Osteocyte (in vitro differentiated cells): ENCODE data around the gene LRRC26. TPM values are rescaled to one million over a fixed set of nuclear protein-coding genes. Genes with fewer than 3 reads are reported as not detected.

Source experiments
- DNase-seq: peaks from one replicate; pipeline ENCODE4 v3.0.0; 2021; ENCODE audit warnings: mixed read lengths; ENCODE audit not compliant: unreplicated experiment; ENCODE audit errors: extremely low spot score
- H3K27ac Mint-ChIP-seq: one replicate; pipeline ENCODE4 v1.8.0; 2021; ENCODE audit warnings: mild to moderate bottlenecking, mixed read lengths; ENCODE audit not compliant: unreplicated experiment
- H3K27me3 Mint-ChIP-seq: one replicate; pipeline ENCODE4 v1.8.0; 2021; ENCODE audit warnings: mixed read lengths; ENCODE audit not compliant: unreplicated experiment
- H3K36me3 Mint-ChIP-seq: one replicate; pipeline ENCODE4 v1.8.0; 2021; ENCODE audit warnings: mixed read lengths; ENCODE audit not compliant: unreplicated experiment
- H3K4me1 Mint-ChIP-seq: one replicate; pipeline ENCODE4 v1.8.0; 2021; ENCODE audit warnings: mixed read lengths; ENCODE audit not compliant: unreplicated experiment
- H3K4me3 Mint-ChIP-seq: one replicate; pipeline ENCODE4 v1.8.0; 2021; ENCODE audit warnings: mild to moderate bottlenecking, moderate library complexity, mixed read lengths; ENCODE audit not compliant: unreplicated experiment
- H3K9me3 Mint-ChIP-seq: one replicate; pipeline ENCODE4 v1.8.0; 2021; ENCODE audit warnings: mixed read lengths; ENCODE audit not compliant: unreplicated experiment
- total RNA-seq: library from RNA; stranded (reverse); gene quantifications from 2 replicates; pipeline ENCODE4 v1.2.1, GENCODE V29; 2021
- TF ChIP-seq, protein P1 (sequence below): fragments of 200-600 bp; sonication (generic); IDR thresholded peaks from 2 replicates; pipeline ENCODE4 v1.5.0; 2021; ENCODE audit warnings: antibody characterized with exemption, mild to moderate bottlenecking, moderate library complexity

The LRRC26 gene
- total RNA-seq, 1 donor from 2014 or later: not detected

DNA sequence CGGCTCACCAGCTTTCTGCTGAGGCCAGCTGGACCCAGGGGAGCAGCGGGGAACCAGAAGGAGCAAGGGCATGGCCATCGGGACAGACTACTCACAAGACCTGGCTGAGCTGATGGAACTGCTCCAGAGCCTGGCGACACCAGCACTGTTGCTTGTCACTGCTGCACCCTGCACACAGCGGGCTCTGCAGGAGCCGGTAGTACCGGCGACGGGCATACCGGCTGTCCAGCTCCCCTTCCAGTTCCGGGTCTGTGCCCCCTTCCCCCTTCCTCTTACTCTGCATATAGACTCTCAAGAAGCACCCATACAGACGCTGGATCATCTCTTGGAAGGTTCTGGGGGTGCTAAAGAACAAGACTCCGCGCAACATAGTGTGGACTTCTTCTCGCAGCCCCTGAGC is 17.5 kb upstream of the LRRC26 start:
- no peaks in the 10 kb centered on the region for H3K27me3 Mint-ChIP-seq
- TF ChIP-seq, protein P1, sequence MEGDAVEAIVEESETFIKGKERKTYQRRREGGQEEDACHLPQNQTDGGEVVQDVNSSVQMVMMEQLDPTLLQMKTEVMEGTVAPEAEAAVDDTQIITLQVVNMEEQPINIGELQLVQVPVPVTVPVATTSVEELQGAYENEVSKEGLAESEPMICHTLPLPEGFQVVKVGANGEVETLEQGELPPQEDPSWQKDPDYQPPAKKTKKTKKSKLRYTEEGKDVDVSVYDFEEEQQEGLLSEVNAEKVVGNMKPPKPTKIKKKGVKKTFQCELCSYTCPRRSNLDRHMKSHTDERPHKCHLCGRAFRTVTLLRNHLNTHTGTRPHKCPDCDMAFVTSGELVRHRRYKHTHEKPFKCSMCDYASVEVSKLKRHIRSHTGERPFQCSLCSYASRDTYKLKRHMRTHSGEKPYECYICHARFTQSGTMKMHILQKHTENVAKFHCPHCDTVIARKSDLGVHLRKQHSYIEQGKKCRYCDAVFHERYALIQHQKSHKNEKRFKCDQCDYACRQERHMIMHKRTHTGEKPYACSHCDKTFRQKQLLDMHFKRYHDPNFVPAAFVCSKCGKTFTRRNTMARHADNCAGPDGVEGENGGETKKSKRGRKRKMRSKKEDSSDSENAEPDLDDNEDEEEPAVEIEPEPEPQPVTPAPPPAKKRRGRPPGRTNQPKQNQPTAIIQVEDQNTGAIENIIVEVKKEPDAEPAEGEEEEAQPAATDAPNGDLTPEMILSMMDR: no peak
- H3K9me3 Mint-ChIP-seq: no peaks in the 10 kb centered on the region
- H3K4me1 Mint-ChIP-seq: peaks cover 32% of the 10 kb centered on the region
- H3K27ac Mint-ChIP-seq: peak overlapping the region; percentile 82
- DNase-seq: no peak
- H3K36me3 Mint-ChIP-seq: peaks cover 14% of the 10 kb centered on the region
- H3K4me3 Mint-ChIP-seq: peak overlapping the region; percentile 89

DNA sequence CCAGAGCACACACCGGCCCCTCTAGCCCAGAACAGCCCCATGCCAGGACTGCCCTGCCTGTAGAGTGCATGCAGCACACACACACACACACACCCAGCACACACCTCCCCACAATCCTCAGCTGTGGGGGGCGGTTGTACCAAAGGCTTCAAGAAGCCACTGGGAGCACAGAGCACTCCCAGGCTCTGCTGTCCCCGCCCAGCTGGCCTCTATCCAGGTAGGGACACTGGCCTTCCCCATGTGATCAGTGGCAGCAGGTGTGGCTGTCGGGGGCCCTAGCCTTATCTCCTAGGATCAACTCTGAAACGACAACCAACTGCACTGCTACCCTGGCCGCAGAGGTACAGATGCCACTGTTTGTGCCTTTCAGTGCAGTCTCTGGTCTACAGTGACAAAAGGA is 16.5 kb upstream of the LRRC26 start:
- H3K4me3 Mint-ChIP-seq: peak overlapping the region; percentile 89
- no peaks in the 10 kb centered on the region for H3K27me3 Mint-ChIP-seq
- H3K27ac Mint-ChIP-seq: no peak overlapping the region
- peaks cover 18% of the 10 kb centered on the region for H3K36me3 Mint-ChIP-seq
- no peaks in the 10 kb centered on the region for H3K9me3 Mint-ChIP-seq
- peaks cover 32% of the 10 kb centered on the region for H3K4me1 Mint-ChIP-seq
- DNase-seq: no peak
- TF ChIP-seq, protein P1: no peak

DNA sequence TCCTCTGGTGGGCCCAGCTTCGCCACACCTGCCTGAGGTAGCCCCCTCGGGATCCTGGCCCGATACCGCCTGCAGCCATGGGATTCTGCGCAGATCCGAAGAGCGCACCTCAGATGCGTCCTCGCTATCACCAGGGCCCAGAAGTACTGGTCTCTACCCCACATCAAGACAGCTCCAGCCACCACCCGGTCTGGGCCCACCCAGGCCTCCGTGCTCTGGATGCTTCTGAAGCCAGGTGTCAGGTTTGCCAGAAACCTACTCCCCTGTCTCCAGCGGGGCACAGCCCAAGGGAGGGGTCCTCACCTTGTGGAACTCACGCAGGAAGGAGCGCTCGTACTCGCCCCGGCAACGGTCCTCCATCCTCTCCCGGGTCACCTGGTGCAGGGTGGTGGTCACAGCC is 16.1 kb upstream of the LRRC26 start:
- Mint-ChIP-seq H3K27me3 (no peaks in the 10 kb centered on the region), H3K36me3 (peaks cover 15% of the 10 kb centered on the region), H3K4me3 (peak overlapping the region; percentile 89), H3K27ac (no peak overlapping the region), H3K4me1 (peaks cover 32% of the 10 kb centered on the region), H3K9me3 (no peaks in the 10 kb centered on the region)
- TF ChIP-seq, protein P1: no peak
- no peak for DNase-seq

DNA sequence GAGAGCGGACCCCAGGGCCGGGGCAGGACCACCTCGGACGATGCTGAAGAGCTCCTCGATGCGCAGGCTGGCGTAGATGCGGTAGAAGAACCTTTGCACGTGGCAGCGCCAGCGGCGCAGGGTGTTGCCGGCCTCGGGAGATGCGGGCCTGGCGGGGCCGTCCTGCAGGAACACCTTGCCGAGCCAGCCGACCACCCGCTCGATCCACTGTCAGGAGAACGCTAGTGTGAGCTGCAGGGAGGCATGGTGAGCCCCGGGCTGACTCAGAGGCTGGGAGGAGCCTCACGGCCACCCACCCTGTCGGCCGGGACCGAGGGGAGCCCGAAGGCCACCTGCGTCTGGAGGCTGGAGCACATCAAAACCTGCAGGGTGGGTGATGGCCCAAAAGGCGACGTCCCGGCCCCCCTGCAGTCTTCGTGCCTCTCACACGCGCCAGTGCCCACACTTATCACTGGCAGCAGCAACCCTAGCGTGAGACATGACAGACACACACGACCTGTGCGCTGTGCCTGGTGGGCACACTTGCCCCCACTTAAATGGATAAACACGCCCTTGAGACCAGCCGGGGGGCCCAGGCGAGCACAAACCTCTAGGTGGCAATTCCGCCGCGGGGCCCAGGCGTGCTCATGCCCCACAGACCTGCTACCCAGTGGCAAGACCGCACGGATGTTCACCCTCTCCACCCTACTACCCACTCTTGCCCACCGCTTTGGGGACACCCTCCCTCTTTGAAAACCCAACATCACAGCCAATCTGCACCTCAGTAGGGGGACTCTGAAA is 15.2 kb upstream of the LRRC26 start:
- Mint-ChIP-seq H3K4me1 (peaks cover 28% of the 10 kb centered on the region), H3K9me3 (no peaks in the 10 kb centered on the region), H3K27me3 (no peaks in the 10 kb centered on the region), H3K4me3 (no peak overlapping the region), H3K36me3 (peaks cover 10% of the 10 kb centered on the region), H3K27ac (no peak overlapping the region)
- TF ChIP-seq, protein P1: no peak
- DNase-seq: no peak

DNA sequence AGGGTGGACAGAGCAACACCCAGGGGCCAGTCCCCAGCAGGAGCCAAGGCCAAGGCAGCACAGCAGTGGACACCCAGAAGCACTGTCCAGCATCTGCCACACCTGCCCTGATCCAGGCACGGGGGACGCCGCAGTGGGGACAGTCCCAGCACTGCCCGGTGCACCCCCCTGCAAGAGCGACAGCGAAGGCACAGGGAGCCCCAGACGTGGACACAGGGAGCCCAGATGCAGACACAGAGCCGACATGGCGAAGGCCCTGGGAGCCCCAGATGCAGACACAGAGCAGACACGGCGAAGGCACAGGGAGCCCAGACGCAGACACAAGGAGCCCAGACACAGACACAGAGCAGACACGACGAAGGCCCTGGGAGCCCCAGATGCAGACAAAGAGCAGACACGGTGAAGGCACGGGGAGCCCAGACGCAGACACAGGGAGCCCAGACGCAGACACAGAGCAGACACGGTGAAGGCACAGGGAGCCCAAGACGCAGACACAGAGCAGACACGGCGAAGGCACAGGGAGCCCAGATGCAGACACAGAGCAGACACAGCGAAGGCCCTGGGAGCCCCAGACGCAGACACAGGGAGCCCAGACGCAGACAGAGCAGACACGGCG is 14.2 kb upstream of the LRRC26 start:
- no peaks in the 10 kb centered on the region for H3K27me3 Mint-ChIP-seq
- TF ChIP-seq, protein P1: no peak
- H3K9me3 Mint-ChIP-seq: no peaks in the 10 kb centered on the region
- no peak for DNase-seq
- no peak overlapping the region for H3K4me3 Mint-ChIP-seq
- H3K36me3 Mint-ChIP-seq: peaks cover 9% of the 10 kb centered on the region
- H3K27ac Mint-ChIP-seq: no peak overlapping the region
- H3K4me1 Mint-ChIP-seq: peaks cover 23% of the 10 kb centered on the region
